GM19372 (cell line): ENCODE measurements around the gene CARMIL1.

Experiments used
- ATAC-seq: cut with Tn5 transposase; IDR thresholded peaks from one replicate; pipeline ENCODE4 v1.9.1; 2021; ENCODE audit warnings: mild to moderate bottlenecking, low read depth, moderate library complexity; ENCODE audit not compliant: unreplicated experiment

CARMIL1 gene

GRCh38 chr6:25330796-25331685 is 51.9 kb downstream of the CARMIL1 start:
- ATAC-seq: no peak

GRCh38 chr6:25332165-25332564 is 53.0 kb downstream of the CARMIL1 start:
- no peak for ATAC-seq

- no peak for ATAC-seq
Measured at GRCh38 chr6:25332655-25333071, 53.5 kb downstream of the CARMIL1 start.

- ATAC-seq: no peak
Measured at GRCh38 chr6:25333471-25333870, 54.3 kb downstream of the CARMIL1 start.

- no peak for ATAC-seq
Measured at GRCh38 chr6:25334793-25335192, 55.6 kb downstream of the CARMIL1 start.

GRCh38 chr6:25336996-25337395 is 57.8 kb downstream of the CARMIL1 start:
- no peak for ATAC-seq

GRCh38 chr6:25337431-25337830 is 58.3 kb downstream of the CARMIL1 start:
- ATAC-seq: no peak

- ATAC-seq: no peak
Measured at GRCh38 chr6:25340431-25341202, 61.4 kb downstream of the CARMIL1 start.

GRCh38 chr6:25341203-25341552 is 62.0 kb downstream of the CARMIL1 start:
- no peak for ATAC-seq

- ATAC-seq: no peak
Measured at GRCh38 chr6:25341923-25342619, 62.9 kb downstream of the CARMIL1 start.

- no peak for ATAC-seq
Measured at GRCh38 chr6:25342802-25343201, 63.6 kb downstream of the CARMIL1 start.

- no peak for ATAC-seq
Measured at GRCh38 chr6:25343984-25344383, 64.8 kb downstream of the CARMIL1 start.

GRCh38 chr6:25344827-25345226 is 65.7 kb downstream of the CARMIL1 start:
- no peak for ATAC-seq

- no peak for ATAC-seq
Measured at GRCh38 chr6:25346064-25346463, 66.9 kb downstream of the CARMIL1 start.

GRCh38 chr6:25350573-25350972 is 71.4 kb downstream of the CARMIL1 start:
- no peak for ATAC-seq

GRCh38 chr6:25351485-25351884 is 72.3 kb downstream of the CARMIL1 start:
- no peak for ATAC-seq

- no peak for ATAC-seq
Measured at GRCh38 chr6:25352285-25352684, 73.1 kb downstream of the CARMIL1 start.

GRCh38 chr6:25354078-25354932 is 75.1 kb downstream of the CARMIL1 start:
- no peak for ATAC-seq

- no peak for ATAC-seq
Measured at GRCh38 chr6:25359191-25359861, 80.2 kb downstream of the CARMIL1 start.

GRCh38 chr6:25359891-25360290 is 80.7 kb downstream of the CARMIL1 start:
- no peak for ATAC-seq
